Esophagus muscularis mucosa (tissue), 3 donors: ENCODE measurements around the gene RDX.

Experiments used
- POLR2A ChIP-seq: fragments of 450-650 bp; IDR thresholded peaks from one replicate; pipeline ENCODE4 v1.6.1; 2017; ENCODE audit warnings: antibody characterized with exemption, moderate library complexity, mild to moderate bottlenecking, low read depth
- TF ChIP-seq, protein P1 (sequence below), 3 experiments: fragments of 200-600 bp in 2 of 3; fragments of 450-650 bp in 1 of 3; sonication (generic) in 2 of 3; IDR thresholded peaks; one replicate each; pipeline ENCODE4 v1.5.1; 2017 to 2019; ENCODE audit warnings: antibody characterized with exemption in 3 of 3, mild to moderate bottlenecking in 2 of 3, moderate library complexity in 1 of 3

DNA sequence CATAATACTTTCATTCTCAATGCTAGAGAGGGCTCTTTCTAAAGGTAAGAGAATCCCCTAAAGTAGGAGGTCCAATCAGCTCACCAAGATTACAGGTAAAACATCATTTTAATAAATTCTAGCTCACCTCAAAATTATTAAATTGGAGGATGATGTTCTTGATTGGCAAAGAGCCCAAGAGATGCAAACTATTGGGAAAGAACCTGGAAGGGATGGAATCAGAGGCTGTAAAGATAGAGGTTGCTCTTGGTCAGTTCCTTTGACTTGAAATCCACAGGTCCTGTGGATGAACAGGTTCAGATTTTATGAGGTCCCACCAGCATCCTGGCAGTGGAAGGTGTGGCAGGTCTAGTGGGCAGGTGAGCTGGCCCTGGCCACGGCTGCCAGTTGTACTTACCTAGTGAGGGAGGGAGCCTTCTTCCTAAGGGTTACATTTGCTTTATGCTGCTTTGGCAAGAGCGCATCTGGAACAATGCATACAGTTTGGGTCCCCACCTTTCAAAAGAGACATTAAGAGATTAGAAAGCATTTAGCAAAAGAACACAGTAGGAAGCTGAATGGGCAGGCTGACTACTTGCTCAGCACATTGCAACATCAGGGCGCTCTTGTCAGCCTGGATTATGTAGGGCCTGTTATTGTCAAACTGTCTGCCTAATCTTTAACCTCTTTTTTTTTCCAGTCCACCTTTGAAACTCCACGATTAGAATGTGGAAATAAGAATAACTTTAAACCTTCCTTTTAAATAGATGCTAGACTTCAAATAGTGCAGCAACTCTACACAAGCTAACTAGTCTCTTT lies 97.0 kb downstream of the RDX start:
- no peak for TF ChIP-seq POLR2A
- TF ChIP-seq, protein P1, sequence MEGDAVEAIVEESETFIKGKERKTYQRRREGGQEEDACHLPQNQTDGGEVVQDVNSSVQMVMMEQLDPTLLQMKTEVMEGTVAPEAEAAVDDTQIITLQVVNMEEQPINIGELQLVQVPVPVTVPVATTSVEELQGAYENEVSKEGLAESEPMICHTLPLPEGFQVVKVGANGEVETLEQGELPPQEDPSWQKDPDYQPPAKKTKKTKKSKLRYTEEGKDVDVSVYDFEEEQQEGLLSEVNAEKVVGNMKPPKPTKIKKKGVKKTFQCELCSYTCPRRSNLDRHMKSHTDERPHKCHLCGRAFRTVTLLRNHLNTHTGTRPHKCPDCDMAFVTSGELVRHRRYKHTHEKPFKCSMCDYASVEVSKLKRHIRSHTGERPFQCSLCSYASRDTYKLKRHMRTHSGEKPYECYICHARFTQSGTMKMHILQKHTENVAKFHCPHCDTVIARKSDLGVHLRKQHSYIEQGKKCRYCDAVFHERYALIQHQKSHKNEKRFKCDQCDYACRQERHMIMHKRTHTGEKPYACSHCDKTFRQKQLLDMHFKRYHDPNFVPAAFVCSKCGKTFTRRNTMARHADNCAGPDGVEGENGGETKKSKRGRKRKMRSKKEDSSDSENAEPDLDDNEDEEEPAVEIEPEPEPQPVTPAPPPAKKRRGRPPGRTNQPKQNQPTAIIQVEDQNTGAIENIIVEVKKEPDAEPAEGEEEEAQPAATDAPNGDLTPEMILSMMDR (IDR thresholded peaks at IDR 0.05) = no peak
